Type B pancreatic cell (in vitro differentiated cells): Measurements from ENCODE around the gene PAX5. TPM values are rescaled to one million over a fixed set of nuclear protein-coding genes. Genes with fewer than 3 reads are reported as not detected.
A peak's percentile ranks its signal among the peaks of the same experiment; 100 is the strongest.

Experiments used
- DNase-seq: peaks from one replicate; pipeline ENCODE4 v3.0.0; 2021; ENCODE audit warnings: mixed read lengths; ENCODE audit not compliant: unreplicated experiment; ENCODE audit errors: extremely low spot score
- H3K27ac Mint-ChIP-seq: 2 replicates; pipeline ENCODE4 v1.8.0; 2021; ENCODE audit warnings: mild to moderate bottlenecking, mixed read lengths
- H3K27me3 Mint-ChIP-seq: 2 replicates; pipeline ENCODE4 v1.8.0; 2021; ENCODE audit warnings: mixed read lengths
- H3K36me3 Mint-ChIP-seq: 2 replicates; pipeline ENCODE4 v1.8.0; 2021; ENCODE audit warnings: mixed read lengths
- H3K4me1 Mint-ChIP-seq: one replicate; pipeline ENCODE4 v1.8.0; 2021; ENCODE audit warnings: mixed read lengths; ENCODE audit not compliant: unreplicated experiment
- H3K4me3 Mint-ChIP-seq: 2 replicates; pipeline ENCODE4 v1.8.0; 2021; ENCODE audit warnings: mild to moderate bottlenecking, mixed read lengths
- H3K9me3 Mint-ChIP-seq: 2 replicates; pipeline ENCODE4 v1.8.0; 2021; ENCODE audit warnings: mixed read lengths
- CTCF ChIP-seq: fragments of 200-600 bp; sonication (generic); conservative IDR thresholded peaks from 2 replicates; pipeline ENCODE4 v1.5.0; 2021; ENCODE audit warnings: antibody characterized with exemption, mild to moderate bottlenecking
- total RNA-seq: library from RNA; stranded (reverse); gene quantifications from 2 replicates; pipeline ENCODE4 v1.2.1, GENCODE V29; 2021; ENCODE audit warnings: low replicate concordance

PAX5 gene
- total RNA-seq, 1 donor from 2014 or later, result not detected

- peak; percentile 23 for TF ChIP-seq CTCF
- Mint-ChIP-seq H3K27me3 (peaks cover 99% of the 10 kb centered on the region), H3K9me3 (no peaks in the 10 kb centered on the region), H3K36me3 (no peaks in the 10 kb centered on the region), H3K4me3 (peak overlapping the region; percentile 66), H3K27ac (no peak overlapping the region), H3K4me1 (peaks cover 12% of the 10 kb centered on the region)
- no peak for DNase-seq
Measured at GRCh38 chr9:37034938-37035647, 1.0 kb upstream of the PAX5 start.

GRCh38 chr9:37034305-37034937, 353 bp upstream of the PAX5 start:
- Mint-ChIP-seq H3K4me3 (peak overlapping the region; percentile 66), H3K27ac (no peak overlapping the region), H3K9me3 (no peaks in the 10 kb centered on the region), H3K4me1 (peaks cover 12% of the 10 kb centered on the region), H3K27me3 (peaks cover 99% of the 10 kb centered on the region), H3K36me3 (no peaks in the 10 kb centered on the region)
- peak; percentile 59 for TF ChIP-seq CTCF
- DNase-seq, result no peak

- DNase-seq, result no peak
- Mint-ChIP-seq H3K27me3 (peaks cover 99% of the 10 kb centered on the region), H3K9me3 (no peaks in the 10 kb centered on the region), H3K4me1 (peaks cover 12% of the 10 kb centered on the region), H3K4me3 (peak overlapping the region; percentile 18), H3K27ac (no peak overlapping the region), H3K36me3 (no peaks in the 10 kb centered on the region)
- no peak for TF ChIP-seq CTCF
Measured at GRCh38 chr9:37033141-37033540, 927 bp downstream of the PAX5 start.

- DNase-seq, result no peak
- no peak for TF ChIP-seq CTCF
- Mint-ChIP-seq H3K4me3 (no peak overlapping the region), H3K4me1 (peaks cover 15% of the 10 kb centered on the region), H3K27me3 (peaks cover 99% of the 10 kb centered on the region), H3K36me3 (peaks cover 2% of the 10 kb centered on the region), H3K27ac (no peak overlapping the region), H3K9me3 (no peaks in the 10 kb centered on the region)
Measured at GRCh38 chr9:37032713-37033112, 1.4 kb downstream of the PAX5 start.

- Mint-ChIP-seq H3K4me1 (peaks cover 11% of the 10 kb centered on the region), H3K9me3 (no peaks in the 10 kb centered on the region), H3K27ac (no peak overlapping the region), H3K36me3 (peaks cover 3% of the 10 kb centered on the region), H3K4me3 (no peak overlapping the region), H3K27me3 (peaks cover 98% of the 10 kb centered on the region)
- TF ChIP-seq CTCF, result no peak
- no peak for DNase-seq
Measured at GRCh38 chr9:37031902-37032301, 2.2 kb downstream of the PAX5 start.
